ENCODE data around the gene AP5Z1.

GRCh38 chr7:4733936-4734528 is 41.4 kb upstream of the AP5Z1 start:
- no peak for TF ChIP-seq CTCF (conservative IDR thresholded peaks at IDR 0.05)
- TF ChIP-seq ZFX (IDR thresholded peaks at IDR 0.05) = no peak

Measured in C4-2B (cell line).